Hepatocyte (in vitro differentiated cells): ENCODE data around the gene FAM20A. TPM values are rescaled to one million over a fixed set of nuclear protein-coding genes. Genes with fewer than 3 reads are reported as not detected.

Experiments
- DNase-seq: peaks from one replicate; pipeline ENCODE4 v3.0.0-alpha.2; 2016; ENCODE audit warnings: low spot score
- H2AFZ ChIP-seq: fragments of 200-600 bp; sonication (generic); 2 replicates; pipeline ENCODE4 v1.6.0; 2016; ENCODE audit warnings: antibody characterized with exemption, mild to moderate bottlenecking
- H3K27ac ChIP-seq: fragments of 200-600 bp; sonication (generic); 2 replicates; pipeline ENCODE4 v1.5.1; 2016; ENCODE audit warnings: mild to moderate bottlenecking
- H3K27me3 ChIP-seq: fragments of 200-600 bp; sonication (generic); 2 replicates; pipeline ENCODE4 v1.6.1; 2016
- H3K36me3 ChIP-seq: fragments of 200-600 bp; sonication (generic); replicated peaks from 2 replicates; pipeline ENCODE4 v1.5.1; 2016; ENCODE audit warnings: low read depth; ENCODE audit not compliant: insufficient read depth
- H3K4me1 ChIP-seq: fragments of 200-600 bp; sonication (generic); 2 replicates; pipeline ENCODE4 v1.5.1; 2016; ENCODE audit warnings: mild to moderate bottlenecking, moderate library complexity; ENCODE audit not compliant: insufficient read depth
- H3K4me2 ChIP-seq: fragments of 200-600 bp; sonication (generic); 2 replicates; pipeline ENCODE4 v1.6.0; 2016
- H3K4me3 ChIP-seq: fragments of 200-600 bp; sonication (generic); 2 replicates; pipeline ENCODE4 v1.5.1; 2016; ENCODE audit warnings: mild to moderate bottlenecking
- H3K79me2 ChIP-seq: fragments of 200-600 bp; sonication (generic); 2 replicates; pipeline ENCODE4 v1.6.0; 2017; ENCODE audit warnings: mild to moderate bottlenecking
- H3K9me2 ChIP-seq: fragments of 200-600 bp; sonication (generic); replicated peaks from 2 replicates; pipeline ENCODE4 v1.6.0; 2017; ENCODE audit warnings: mild to moderate bottlenecking; ENCODE audit not compliant: insufficient read depth
- H3K9me3 ChIP-seq: fragments of 200-600 bp; sonication (generic); 2 replicates; pipeline ENCODE4 v1.5.1; 2016; ENCODE audit warnings: low read depth, mild to moderate bottlenecking
- H4K20me1 ChIP-seq: fragments of 200-600 bp; sonication (generic); 2 replicates; pipeline ENCODE4 v1.6.0; 2016; ENCODE audit warnings: mild to moderate bottlenecking; ENCODE audit not compliant: insufficient read depth, poor library complexity, severe bottlenecking
- CTCF ChIP-seq: fragments of 200-600 bp; sonication (generic); IDR thresholded peaks from 2 replicates; pipeline ENCODE4 v1.5.1; 2016; ENCODE audit warnings: antibody characterized with exemption, mild to moderate bottlenecking; ENCODE audit not compliant: poor library complexity
- EZH2 ChIP-seq: fragments of 200-600 bp; sonication (generic); IDR thresholded peaks from 2 replicates; pipeline ENCODE4 v1.6.1; 2016; ENCODE audit warnings: antibody characterized with exemption, mild to moderate bottlenecking, borderline replicate concordance
- EZH2phosphoT487 ChIP-seq: fragments of 200-600 bp; sonication (generic); IDR thresholded peaks from one replicate; pipeline ENCODE4 v1.6.1; 2018; ENCODE audit warnings: antibody characterized with exemption, mild to moderate bottlenecking, low read depth, moderate library complexity; ENCODE audit not compliant: unreplicated experiment, severe bottlenecking
- WGBS: methylation state at CpG from one replicate; pipeline ENCODE4 v1.1.6; 2016; ENCODE audit warnings: low lambda C conversion rate; ENCODE audit errors: missing lambda C conversion rate; 5-methylcytosine and 5-hydroxymethylcytosine counted together
- polyA plus RNA-seq: library from polyadenylated mRNA; unstranded; fragments of >200 nt; fragmentation: Nextera tagmentation; extraction: Ambion mirVana; gene quantifications from 2 replicates; pipeline ENCODE4 v1.2.1, GENCODE V29; 2016
- total RNA-seq: library from RNA; depleted of rRNA; stranded (reverse); fragments of >200 nt; gene quantifications from 2 replicates; pipeline ENCODE4 v1.2.3, GENCODE V29; 2014

FAM20A gene
- total and polyA plus RNA-seq, 2 experiments from 2014 or later: 19.9 to 39.7 TPM

- Histone ChIP-seq H3K4me2 (no peak overlapping the region), H3K27me3 (no peaks in the 10 kb centered on the region), H3K4me3 (no peak overlapping the region), H3K9me2 (no peaks in the 10 kb centered on the region), H3K36me3 (no peaks in the 10 kb centered on the region), H3K9me3 (no peaks in the 10 kb centered on the region), H3K79me2 (no peaks in the 10 kb centered on the region), H3K27ac (no peak overlapping the region), H4K20me1 (no peaks in the 10 kb centered on the region), H3K4me1 (no peaks in the 10 kb centered on the region), H2AFZ (no peak overlapping the region)
- no peak for DNase-seq
- WGBS: 91% methylated on average over 5 of the region's 5 CpGs
- no peak for TF ChIP-seq EZH2
- TF ChIP-seq EZH2phosphoT487: no peak
- no peak for TF ChIP-seq CTCF
These were observed 13.6 kb upstream of the FAM20A start for GRCh38 chr17:68614718-68615117.

- Histone ChIP-seq H3K36me3 (no peaks in the 10 kb centered on the region), H3K4me3 (no peak overlapping the region), H3K4me2 (no peak overlapping the region), H3K27ac (no peak overlapping the region), H3K9me2 (no peaks in the 10 kb centered on the region), H3K9me3 (peaks cover 5% of the 10 kb centered on the region), H3K27me3 (no peaks in the 10 kb centered on the region), H3K79me2 (no peaks in the 10 kb centered on the region), H4K20me1 (no peaks in the 10 kb centered on the region), H2AFZ (no peak overlapping the region), H3K4me1 (no peaks in the 10 kb centered on the region)
- TF ChIP-seq EZH2phosphoT487 (no peak), CTCF (peak; percentile 42), EZH2 (no peak)
- WGBS: 60% methylated on average over 5 of the region's 5 CpGs
- DNase-seq: peak; percentile 49
These were observed 12.7 kb upstream of the FAM20A start for GRCh38 chr17:68613739-68614298.

- H3K9me2 ChIP-seq: no peaks in the 10 kb centered on the region
- H3K4me3 ChIP-seq: no peak overlapping the region
- no peaks in the 10 kb centered on the region for H4K20me1 ChIP-seq
- peaks cover 9% of the 10 kb centered on the region for H3K9me3 ChIP-seq
- H3K36me3 ChIP-seq: no peaks in the 10 kb centered on the region
- H3K79me2 ChIP-seq: no peaks in the 10 kb centered on the region
- H3K27ac ChIP-seq: no peak overlapping the region
- H2AFZ ChIP-seq: no peak overlapping the region
- no peaks in the 10 kb centered on the region for H3K27me3 ChIP-seq
- DNase-seq: no peak
- no peak overlapping the region for H3K4me2 ChIP-seq
- no peaks in the 10 kb centered on the region for H3K4me1 ChIP-seq
- TF ChIP-seq EZH2phosphoT487 (no peak), CTCF (no peak), EZH2 (no peak)
These were observed 11.7 kb upstream of the FAM20A start for GRCh38 chr17:68612923-68613292.
